ENCODE measurements around the gene FAM83C.
"Not testable (repeated sequence)": the region's sequence is repeated elsewhere in the genome, so short reads cannot be mapped to it uniquely, and the experiment has no call there.

FAM83C gene

GRCh38 chr20:35317416-35318210 lies 25.4 kb upstream of the FAM83C start:
- DNase-seq, result peak; percentile 31

GRCh38 chr20:35316086-35316485 lies 23.9 kb upstream of the FAM83C start:
- no peak for DNase-seq

GRCh38 chr20:35315632-35316020 lies 23.4 kb upstream of the FAM83C start:
- DNase-seq, result not testable (repeated sequence)

GRCh38 chr20:35314816-35315631 lies 22.8 kb upstream of the FAM83C start:
- DNase-seq, result no peak

- DNase-seq, result peak; percentile 89
Measured at GRCh38 chr20:35312318-35312717, 20.1 kb upstream of the FAM83C start.

- no peak for DNase-seq
Measured at GRCh38 chr20:35311822-35312221, 19.6 kb upstream of the FAM83C start.

- DNase-seq, result peak; percentile 15
Measured at GRCh38 chr20:35311409-35311808, 19.2 kb upstream of the FAM83C start.

GRCh38 chr20:35307666-35308653 lies 15.7 kb upstream of the FAM83C start:
- DNase-seq, result peak; percentile 73

GRCh38 chr20:35306931-35307517 lies 14.8 kb upstream of the FAM83C start:
- DNase-seq, result peak; percentile 36

- DNase-seq, result peak; percentile 92
Measured at GRCh38 chr20:35305682-35306556, 13.7 kb upstream of the FAM83C start.

GRCh38 chr20:35304956-35305355 lies 12.7 kb upstream of the FAM83C start:
- no peak for DNase-seq

GRCh38 chr20:35303735-35304491 lies 11.7 kb upstream of the FAM83C start:
- peak; percentile 85 for DNase-seq

- no peak for DNase-seq
Measured at GRCh38 chr20:35303382-35303734, 11.1 kb upstream of the FAM83C start.

GRCh38 chr20:35302421-35303335 lies 10.5 kb upstream of the FAM83C start:
- peak; percentile 66 for DNase-seq

GRCh38 chr20:35301426-35301825 lies 9.2 kb upstream of the FAM83C start:
- no peak for DNase-seq

- no peak for DNase-seq
Measured at GRCh38 chr20:35300469-35301262, 8.4 kb upstream of the FAM83C start.

GRCh38 chr20:35299780-35300179 lies 7.6 kb upstream of the FAM83C start:
- DNase-seq, result no peak

- DNase-seq, result no peak
Measured at GRCh38 chr20:35298264-35298663, 6.0 kb upstream of the FAM83C start.

- DNase-seq, result no peak
Measured at GRCh38 chr20:35297740-35298139, 5.5 kb upstream of the FAM83C start.

All from kidney glomerular epithelial cell (primary cell).